Measurements from ENCODE around the gene SLC26A11.

The SLC26A11 gene

GRCh38 chr17:80220054-80220735, at the start of gene SLC26A11, which contains the start of gene SGSH:
Gene SLC26A11 (plus strand): TSS chr17:80220427. CDS start chr17:80221561, 1,134 bp downstream.
Gene SGSH (minus strand): TSS chr17:80220333. CDS start chr17:80220313, 20 bp downstream.
- DNase-seq (ENCODE audit: low read depth), result no peak

GRCh38 chr17:80171681-80172080, 48.5 kb upstream of the SLC26A11 start:
- no peak for DNase-seq (ENCODE audit: low read depth)

DNA sequence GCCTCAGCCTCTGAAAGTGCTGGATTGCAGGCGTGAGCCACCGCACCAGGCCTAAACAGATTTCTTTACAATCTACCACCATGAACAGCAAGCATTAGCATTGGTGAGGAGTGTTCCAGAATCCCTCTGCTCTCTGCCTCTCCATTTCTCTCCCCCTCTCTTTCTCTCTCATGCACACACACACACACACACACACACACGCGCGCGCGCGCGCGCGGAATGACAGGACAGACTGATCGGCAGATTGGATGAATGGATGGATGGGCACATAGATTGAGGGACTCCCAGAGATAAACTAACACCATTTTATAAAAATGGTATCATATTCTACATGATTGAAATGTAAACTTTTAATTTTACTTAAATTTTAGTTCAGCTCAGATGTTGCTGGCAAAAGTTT, 47.1 kb upstream of the SLC26A11 start:
- no peak for DNase-seq (ENCODE audit: low read depth)

- DNase-seq (ENCODE audit: low read depth), result no peak
Measured at GRCh38 chr17:80173916-80174315, 46.3 kb upstream of the SLC26A11 start.

- DNase-seq (ENCODE audit: low read depth), result no peak
Measured at GRCh38 chr17:80176757-80177156, 43.5 kb upstream of the SLC26A11 start.

- no peak for DNase-seq (ENCODE audit: low read depth)
Measured at GRCh38 chr17:80177986-80178595, 42.1 kb upstream of the SLC26A11 start.

DNA sequence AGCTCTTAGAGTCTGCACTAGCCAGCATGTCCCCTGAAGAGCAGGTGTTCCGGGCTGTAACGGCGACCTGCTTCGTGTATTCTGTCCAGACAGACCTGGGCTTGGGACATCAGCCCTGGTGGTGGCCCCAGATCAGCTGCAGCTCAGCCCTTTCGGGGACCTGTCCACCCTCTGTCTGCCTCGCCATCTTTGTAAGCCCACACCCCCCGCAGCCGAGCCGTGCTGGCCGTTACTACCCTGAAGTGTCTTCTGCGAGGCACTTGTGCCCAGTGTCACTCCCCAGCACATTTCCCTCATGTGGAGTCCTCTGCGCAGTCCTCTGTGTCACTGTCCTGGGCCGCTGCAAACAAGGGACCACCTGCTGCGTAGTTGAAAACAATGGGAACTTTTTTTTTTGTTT, 40.0 kb upstream of the SLC26A11 start:
- no peak for DNase-seq (ENCODE audit: low read depth)

- no peak for DNase-seq (ENCODE audit: low read depth)
Measured at GRCh38 chr17:80181431-80181830, 38.8 kb upstream of the SLC26A11 start.

GRCh38 chr17:80182118-80182844, 37.9 kb upstream of the SLC26A11 start:
- DNase-seq (ENCODE audit: low read depth), result no peak

DNA sequence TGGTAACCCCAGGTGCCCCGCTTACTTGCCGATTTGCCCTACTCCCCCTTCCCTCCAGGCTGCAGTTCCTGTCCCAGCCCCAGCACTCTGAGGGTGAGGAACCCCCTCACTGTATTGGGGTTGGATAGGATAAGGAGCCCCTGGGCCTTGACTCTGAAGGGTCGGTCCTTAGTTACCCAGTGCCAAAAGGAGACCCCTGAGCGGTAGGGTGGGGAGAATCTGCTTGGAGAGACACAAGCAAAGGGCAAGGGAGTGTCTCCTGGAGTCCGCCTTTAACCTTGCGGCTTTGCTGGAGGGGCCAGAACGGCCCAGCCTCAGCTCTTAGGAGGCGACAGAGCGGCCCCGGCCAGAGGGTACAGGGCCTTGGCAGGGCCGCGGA, 37.4 kb upstream of the SLC26A11 start:
- DNase-seq (ENCODE audit: low read depth), result no peak

DNA sequence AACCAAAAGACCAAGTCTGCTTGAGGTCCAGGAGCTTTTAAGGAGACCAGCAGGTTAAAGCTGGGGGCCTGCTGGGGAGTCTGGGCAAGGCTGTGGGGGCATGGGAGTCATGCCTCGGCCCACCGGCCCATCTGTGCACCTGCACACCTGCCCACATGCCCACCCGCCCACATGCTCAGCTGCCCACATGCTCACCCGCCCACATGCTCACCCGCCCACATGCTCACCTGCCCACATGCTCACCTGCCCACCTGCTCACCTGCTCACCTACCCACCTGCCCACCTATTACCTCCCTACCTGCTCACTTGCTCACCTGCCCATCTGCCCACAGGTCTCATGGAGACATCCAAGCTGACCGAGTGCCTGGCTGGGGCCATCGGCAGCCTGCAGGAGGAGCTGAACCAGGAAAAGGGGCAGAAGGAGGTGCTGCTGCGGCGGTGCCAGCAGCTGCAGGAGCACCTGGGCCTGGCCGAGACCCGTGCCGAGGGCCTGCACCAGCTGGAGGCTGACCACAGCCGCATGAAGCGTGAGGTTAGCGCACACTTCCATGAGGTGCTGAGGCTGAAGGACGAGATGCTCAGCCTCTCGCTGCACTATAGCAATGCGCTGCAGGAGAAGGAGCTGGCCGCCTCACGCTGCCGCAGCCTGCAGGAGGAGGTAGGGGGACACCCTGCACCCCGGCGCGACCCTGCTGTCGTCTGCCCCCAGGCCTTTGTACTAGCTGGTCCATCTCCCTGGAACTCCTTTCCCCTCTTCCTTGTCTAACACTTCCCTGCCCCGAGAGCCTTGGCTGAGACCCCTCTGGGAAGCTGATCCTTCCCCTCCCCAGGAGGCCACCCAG, 36.4 kb upstream of the SLC26A11 start:
- DNase-seq (ENCODE audit: low read depth), result no peak

- no peak for DNase-seq (ENCODE audit: low read depth)
Measured at GRCh38 chr17:80184423-80184714, 35.9 kb upstream of the SLC26A11 start.

DNA sequence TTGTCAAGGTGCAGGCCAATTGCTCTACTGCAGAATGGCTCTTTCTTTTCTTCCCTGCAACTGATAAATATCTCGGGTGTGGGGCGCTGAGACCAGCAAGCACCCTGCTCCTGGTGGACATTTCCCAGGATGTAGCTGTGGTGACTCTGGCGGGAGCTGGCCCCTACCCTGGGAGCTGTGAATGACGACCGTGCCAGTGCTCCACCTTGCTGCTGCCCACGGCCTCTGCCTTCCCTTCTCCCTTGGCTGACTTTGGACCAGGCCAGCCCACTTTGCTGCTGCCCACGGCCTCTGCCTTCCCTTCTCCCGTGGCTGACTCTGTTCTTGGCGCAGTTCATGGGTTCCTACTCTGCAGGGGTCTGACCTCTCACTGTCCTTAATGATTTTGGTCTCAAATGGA, 34.3 kb upstream of the SLC26A11 start:
- DNase-seq (ENCODE audit: low read depth), result no peak

DNA sequence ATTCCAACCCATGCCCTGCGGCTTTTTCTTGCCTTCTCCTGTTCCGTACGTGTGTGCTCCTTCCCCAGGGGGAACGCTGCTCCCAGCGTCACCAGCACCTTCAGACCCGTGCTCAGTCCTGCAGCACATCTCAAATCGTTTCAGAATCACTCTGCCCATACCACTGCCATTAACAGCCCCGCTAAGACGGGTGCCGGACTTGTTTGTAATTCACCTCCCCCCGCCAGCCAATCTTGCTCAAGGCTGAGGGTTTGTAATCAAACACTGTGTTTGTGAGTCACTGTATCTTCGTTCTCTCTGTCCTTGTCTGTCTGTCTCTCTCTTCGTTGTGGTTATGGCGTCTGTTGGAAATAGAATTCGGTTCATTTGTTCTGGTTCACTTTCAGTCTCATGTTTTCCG, 33.1 kb upstream of the SLC26A11 start:
- no peak for DNase-seq (ENCODE audit: low read depth)

GRCh38 chr17:80187515-80187941, 32.7 kb upstream of the SLC26A11 start:
- DNase-seq (ENCODE audit: low read depth), result no peak

- DNase-seq (ENCODE audit: low read depth), result no peak
Measured at GRCh38 chr17:80189611-80190010, 30.6 kb upstream of the SLC26A11 start.

- no peak for DNase-seq (ENCODE audit: low read depth)
Measured at GRCh38 chr17:80190716-80191115, 29.5 kb upstream of the SLC26A11 start.

- no peak for DNase-seq (ENCODE audit: low read depth)
Measured at GRCh38 chr17:80191192-80191591, 29.0 kb upstream of the SLC26A11 start.

GRCh38 chr17:80191865-80192661, 28.2 kb upstream of the SLC26A11 start:
- DNase-seq (ENCODE audit: low read depth), result no peak

GRCh38 chr17:80195141-80195540, 25.1 kb upstream of the SLC26A11 start:
- no peak for DNase-seq (ENCODE audit: low read depth)

- no peak for DNase-seq (ENCODE audit: low read depth)
Measured at GRCh38 chr17:80195671-80196529, 24.3 kb upstream of the SLC26A11 start.

Measured in CMK (cell line).